Right cardiac atrium (tissue), 5 donors: ENCODE measurements around the gene RBPJ. TPM values are rescaled to one million over a fixed set of nuclear protein-coding genes. Genes with fewer than 3 reads are reported as not detected.
A peak's percentile ranks its signal among the peaks of the same experiment; 100 is the strongest.

Experiments
- ATAC-seq, 2 donors: fragments of 200-7000 bp; cut with Tn5 transposase; one replicate each; pipeline versions ENCODE4 v1.8.0 to v1.9.1; 2020; ENCODE audit warnings: moderate library complexity in 2 of 2, mild to moderate bottlenecking in 1 of 2
- DNase-seq, 3 donors: peaks; one replicate each; pipeline ENCODE4 v3.0.0-alpha.2; 2020
- H3K27ac ChIP-seq: one replicate; pipeline ENCODE4 v1.5.1; 2013; ENCODE audit warnings: mild to moderate bottlenecking, low read length, control low read depth, moderate library complexity
- H3K27me3 ChIP-seq: one replicate; pipeline ENCODE4 v1.6.1; 2013; ENCODE audit not compliant: control insufficient read depth, insufficient read depth
- H3K4me1 ChIP-seq: one replicate; pipeline ENCODE4 v1.6.1; 2013; ENCODE audit warnings: low read length; ENCODE audit not compliant: control insufficient read depth, insufficient read depth
- H3K4me3 ChIP-seq: one replicate; pipeline ENCODE4 v1.5.1; 2013; ENCODE audit warnings: low read length, control low read depth
- H3K9me3 ChIP-seq: one replicate; pipeline ENCODE4 v1.6.1; 2013; ENCODE audit warnings: low read length; ENCODE audit not compliant: control insufficient read depth
- WGBS: extraction: QIAGEN DNeasy Blood & Tissue Kit; methylation state at CpG from one replicate; pipeline ENCODE4 v1.1.7; 2013; 5-methylcytosine and 5-hydroxymethylcytosine counted together
- intact Hi-C, 4 donors: fragments of 100-400 bp; cut with DNase I; formaldehyde crosslinking; loops; one replicate each; pipeline versions ENCODE4 v1.11.0 to v1.14.0; 2022 to 2023
- polyA plus RNA-seq: library from polyadenylated mRNA; stranded (reverse); fragments of 200-250 nt; gene quantifications from one replicate; pipeline ENCODE4 v1.2.3, GENCODE V29; 2013
- total RNA-seq, 4 donors: library from RNA; stranded (reverse); fragmentation: NEBNext Ultra II Directional; extraction: Animal tissue kit (Norgen Biotek cat#: 25700); gene quantifications; one replicate each; pipeline ENCODE4 v1.2.1, GENCODE V29; 2021
- donor health status: healthy with polysubstance abuse.
- donor health status: DM: no; HTN: yes; CAD: no.
- donor health status: DM: no; HTN: no; CAD: no.
- donor health status: DM: no; HTN: yes; CAD: no; lungs with severe emphysema.
- donor health status: DM: yes; HTN: yes; CAD: no.

RBPJ gene
- total and polyA plus RNA-seq, 5 donors = 22.2 to 45.9 (median 43.0) TPM

DNA sequence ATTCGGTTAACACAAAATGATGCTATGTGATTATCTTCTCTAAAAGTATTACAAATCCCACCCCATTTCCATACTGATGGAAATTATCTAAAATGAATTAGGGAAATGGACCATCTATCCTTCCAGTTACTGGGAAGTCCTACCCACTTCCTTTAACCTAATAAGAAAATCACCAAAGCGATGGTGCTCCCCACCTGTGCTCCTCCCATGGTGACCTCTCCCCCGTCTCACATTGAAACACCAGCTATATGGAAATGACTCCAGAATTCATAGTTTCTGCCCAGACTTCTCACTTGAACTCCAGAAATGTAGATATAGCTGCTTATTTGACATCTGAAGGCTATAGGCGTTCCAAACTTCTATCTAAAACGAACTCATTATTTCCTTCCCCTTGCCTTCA lies 121.0 kb downstream of the RBPJ start:
- Histone ChIP-seq H3K27ac (no peak overlapping the region), H3K4me1 (no peaks in the 10 kb centered on the region), H3K27me3 (no peaks in the 10 kb centered on the region), H3K4me3 (no peak overlapping the region), H3K9me3 (no peaks in the 10 kb centered on the region)
- no peak for DNase-seq
- intact Hi-C loops = no loop called here
- WGBS = 94% methylated on average over 5 of the region's 5 CpGs
- no peak for ATAC-seq

DNA sequence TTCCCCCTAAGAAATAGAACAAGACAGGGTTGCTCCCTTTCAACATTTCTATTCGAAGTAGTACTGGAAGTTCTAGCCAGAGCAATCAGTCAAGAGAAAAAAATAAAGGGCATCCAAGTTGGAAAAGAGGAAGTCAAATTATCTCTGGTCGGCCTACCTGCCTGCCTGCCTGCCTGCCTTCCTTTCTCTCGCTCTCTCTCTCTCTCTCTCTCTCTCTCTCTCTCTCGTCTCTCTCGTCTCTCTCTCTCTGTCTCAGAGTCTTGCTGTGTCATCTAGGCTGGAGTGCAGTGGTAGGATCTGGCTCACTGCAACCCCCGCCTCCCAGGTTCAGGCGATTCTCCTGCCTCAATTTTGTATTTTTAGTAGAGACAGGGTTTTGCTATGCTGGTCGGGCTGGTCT lies 126.6 kb downstream of the RBPJ start:
- H3K27ac ChIP-seq = no peak overlapping the region
- WGBS = 84% methylated on average over 8 of the region's 8 CpGs
- H3K9me3 ChIP-seq = no peaks in the 10 kb centered on the region
- DNase-seq = no peak
- H3K27me3 ChIP-seq = no peaks in the 10 kb centered on the region
- no peak overlapping the region for H3K4me3 ChIP-seq
- intact Hi-C loops = no loop called here
- no peak for ATAC-seq
- no peaks in the 10 kb centered on the region for H3K4me1 ChIP-seq

DNA sequence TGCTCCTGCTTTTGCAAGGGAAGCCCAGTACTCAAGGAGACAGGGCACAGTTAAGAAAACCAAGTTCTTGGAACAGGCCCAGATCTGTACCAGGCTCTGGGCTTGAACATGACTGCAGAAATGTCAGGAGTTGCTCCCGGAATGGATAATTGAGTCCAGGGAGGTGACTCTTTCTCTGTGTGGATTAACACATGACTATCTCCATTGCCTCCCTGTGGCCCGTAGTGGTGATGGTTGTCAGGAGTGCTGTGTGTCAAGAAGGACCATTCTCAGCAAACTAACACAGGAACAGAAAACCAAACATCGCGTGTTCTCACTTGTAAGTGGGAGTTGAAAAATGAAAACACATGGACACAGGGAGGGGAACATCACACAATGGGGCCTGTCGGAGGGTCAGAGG lies 129.6 kb downstream of the RBPJ start:
- H3K27me3 ChIP-seq = no peaks in the 10 kb centered on the region

DNA sequence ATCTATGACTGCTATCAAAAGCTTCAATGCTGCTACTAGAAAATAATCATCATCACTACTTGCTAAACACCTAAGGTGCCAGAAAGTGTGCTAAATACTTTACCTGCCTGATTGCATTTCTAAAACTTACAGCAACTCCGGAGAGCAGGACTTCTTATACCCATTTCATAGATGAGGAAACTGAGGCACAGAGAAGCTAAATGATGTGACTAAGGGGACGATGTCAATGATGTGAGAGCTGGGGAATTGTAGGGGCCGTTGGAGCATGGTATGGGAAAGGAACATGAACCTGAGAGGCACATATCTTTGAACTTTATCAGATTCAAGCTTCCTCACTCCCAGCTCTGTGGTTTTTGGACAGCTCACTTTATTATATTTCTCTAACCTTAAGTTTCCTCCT lies 130.8 kb downstream of the RBPJ start:
- Histone ChIP-seq H3K27me3 (no peaks in the 10 kb centered on the region), H3K27ac (no peak overlapping the region), H3K4me3 (no peak overlapping the region), H3K4me1 (no peaks in the 10 kb centered on the region), H3K9me3 (no peaks in the 10 kb centered on the region)
- intact Hi-C loops = loop anchor here in 2 of 4 donors (10.0 kb wide), 1 partner anchor 563 kb away; no protein-coding TSS in a partner anchor
- ATAC-seq (no peak), DNase-seq (no peak)
- 72% methylated on average over 3 of the region's 3 CpGs for WGBS

More for the DNA sequence above, 129.6 kb downstream of the RBPJ start:
- intact Hi-C loops = loop anchor here in 2 of 4 donors (10.0 kb wide), 1 partner anchor 564 kb away; no protein-coding TSS in a partner anchor
- Histone ChIP-seq H3K27ac (no peak overlapping the region), H3K4me1 (no peaks in the 10 kb centered on the region), H3K9me3 (no peaks in the 10 kb centered on the region), H3K4me3 (no peak overlapping the region)
- no peak for ATAC-seq
- WGBS = 81% methylated on average over 5 of the region's 5 CpGs
- DNase-seq = no peak

DNA sequence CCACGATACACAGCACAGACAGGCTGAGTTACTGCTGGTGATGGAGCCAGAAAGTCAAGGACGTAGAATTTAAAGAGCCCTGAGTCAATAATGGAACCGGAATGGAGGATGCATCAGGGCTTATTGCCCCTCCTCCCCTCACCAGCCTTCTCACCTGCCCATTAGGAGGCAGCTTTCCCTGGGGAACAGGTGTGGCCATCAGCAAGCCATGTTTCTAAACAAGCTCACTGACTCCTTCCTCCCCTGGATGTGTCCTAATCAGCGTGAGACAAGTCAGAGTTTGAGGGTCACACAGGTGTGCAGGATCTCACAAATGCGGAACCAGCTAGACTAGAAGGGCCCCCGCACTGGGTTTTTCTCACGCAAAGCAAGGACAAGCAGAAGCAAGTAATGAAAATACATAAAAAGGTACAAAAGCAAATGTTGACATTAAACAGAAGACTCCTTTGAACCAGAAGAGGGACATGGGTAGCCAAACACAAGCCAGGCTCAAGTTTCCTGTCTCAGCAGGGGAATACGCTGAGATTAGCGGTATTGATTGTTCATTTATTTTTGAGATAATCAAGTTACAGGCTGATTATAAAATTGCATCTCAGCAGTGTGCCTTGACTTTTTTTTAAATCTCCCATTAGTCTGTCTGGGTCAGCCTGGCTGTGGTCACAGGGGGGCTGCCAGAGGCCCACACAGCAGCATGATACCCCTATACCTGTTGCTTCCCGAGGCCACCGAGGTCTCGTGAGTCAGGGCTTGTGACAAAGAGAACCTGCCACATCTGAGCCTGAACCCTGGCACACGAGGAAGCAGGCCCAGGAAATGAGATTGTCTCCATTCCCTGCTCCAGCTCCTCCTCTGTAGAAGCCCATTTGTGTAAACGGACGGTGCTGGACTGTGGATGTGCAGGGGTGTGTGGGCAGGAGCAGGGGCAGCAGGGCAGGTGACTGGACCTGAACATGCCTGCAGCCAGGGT lies 132.0 kb downstream of the RBPJ start:
- H3K4me1 ChIP-seq = no peaks in the 10 kb centered on the region
- no peak overlapping the region for H3K4me3 ChIP-seq
- no peak overlapping the region for H3K27ac ChIP-seq
- no peaks in the 10 kb centered on the region for H3K9me3 ChIP-seq
- DNase-seq (peak in 1 of 3 donors; percentile 39), ATAC-seq (no peak)
- no peaks in the 10 kb centered on the region for H3K27me3 ChIP-seq
- intact Hi-C loops = loop anchor here in 2 of 4 donors (10.0 kb wide), 1 partner anchor 562 kb away; no protein-coding TSS in a partner anchor
- WGBS = 74% methylated on average over 15 of the region's 15 CpGs

DNA sequence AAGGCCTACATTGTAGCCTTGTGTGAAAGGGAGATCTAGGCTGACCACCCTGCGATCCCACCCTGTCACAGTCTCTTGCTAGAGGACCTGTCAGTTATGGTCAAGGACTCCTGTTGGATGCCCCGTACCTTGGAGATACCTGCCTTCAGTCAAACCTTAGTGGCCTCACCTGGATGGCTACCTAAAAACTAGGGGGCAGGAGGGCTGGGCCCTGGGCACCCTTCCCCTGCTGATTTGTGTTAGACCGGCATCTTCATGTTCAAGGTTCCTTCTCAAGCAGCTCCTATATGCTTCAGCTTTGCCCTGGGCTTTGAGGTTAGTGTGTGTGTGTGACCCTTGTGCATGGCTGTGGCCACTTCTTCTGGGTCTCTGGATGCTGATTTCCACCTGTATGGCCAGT lies 134.1 kb downstream of the RBPJ start:
- no peak overlapping the region for H3K27ac ChIP-seq
- intact Hi-C loops = loop anchor here in 3 of 4 donors (5.0 to 10.0 kb wide), 2 partner anchors 267 to 560 kb away; no protein-coding TSS in a partner anchor
- no peak for ATAC-seq
- no peak for DNase-seq
- no peaks in the 10 kb centered on the region for H3K4me1 ChIP-seq
- 98% methylated on average over 3 of the region's 3 CpGs for WGBS
- no peaks in the 10 kb centered on the region for H3K27me3 ChIP-seq
- H3K9me3 ChIP-seq = no peaks in the 10 kb centered on the region
- no peak overlapping the region for H3K4me3 ChIP-seq

DNA sequence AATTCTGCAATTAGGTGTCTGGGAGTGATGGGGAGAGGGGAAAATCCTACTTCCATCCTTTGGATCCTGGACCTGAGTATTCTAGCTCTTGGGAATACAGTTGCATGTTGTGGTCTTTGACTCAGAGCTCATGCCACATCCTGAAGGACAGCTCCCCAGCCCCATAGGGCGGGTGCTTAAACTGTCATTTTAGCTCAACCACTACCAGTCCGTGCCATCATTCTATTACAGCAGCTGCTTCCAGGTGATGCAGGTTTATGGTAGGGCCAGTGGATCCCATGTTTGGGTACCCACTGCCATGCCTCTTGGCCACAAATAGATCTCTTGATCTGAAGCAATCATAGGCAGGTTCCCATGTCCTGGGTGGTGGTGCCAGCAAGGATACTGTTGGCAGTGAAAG lies 134.8 kb downstream of the RBPJ start:
- Histone ChIP-seq H3K27ac (no peak overlapping the region), H3K4me3 (no peak overlapping the region), H3K27me3 (no peaks in the 10 kb centered on the region), H3K9me3 (no peaks in the 10 kb centered on the region), H3K4me1 (no peaks in the 10 kb centered on the region)
- WGBS = 90% methylated on average over 2 of the region's 2 CpGs
- intact Hi-C loops = loop anchor here in 3 of 4 donors (5.0 to 10.0 kb wide), 2 partner anchors 267 to 559 kb away; no protein-coding TSS in a partner anchor
- ATAC-seq (no peak), DNase-seq (no peak)

DNA sequence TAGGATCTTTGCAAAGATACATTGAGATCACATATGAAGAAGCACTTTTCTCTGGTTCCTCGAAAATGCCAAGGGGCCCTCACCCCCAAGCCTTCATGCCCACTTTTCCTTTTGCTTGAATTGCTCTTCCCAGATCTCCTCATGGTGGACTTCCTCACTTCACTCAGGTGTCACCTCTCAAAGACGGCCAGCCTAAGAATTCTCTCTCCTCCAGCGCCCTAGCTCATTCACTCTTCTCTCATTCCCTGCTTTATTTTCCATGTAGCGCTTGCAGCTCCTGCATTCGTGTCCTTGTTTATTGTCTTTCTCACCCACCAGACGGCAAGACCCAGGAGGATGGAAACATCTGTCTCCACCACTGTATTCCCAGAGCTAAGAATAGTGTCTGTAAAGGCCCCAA lies 136.6 kb downstream of the RBPJ start:
- 88% methylated on average over 6 of the region's 6 CpGs for WGBS
- ATAC-seq = no peak
- no peaks in the 10 kb centered on the region for H3K9me3 ChIP-seq
- DNase-seq = no peak
- no peaks in the 10 kb centered on the region for H3K27me3 ChIP-seq
- H3K4me3 ChIP-seq = no peak overlapping the region
- intact Hi-C loops = loop anchor here in 3 of 4 donors (5.0 to 10.0 kb wide), 2 partner anchors 265 to 557 kb away; no protein-coding TSS in a partner anchor
- H3K4me1 ChIP-seq = no peaks in the 10 kb centered on the region
- no peak overlapping the region for H3K27ac ChIP-seq

DNA sequence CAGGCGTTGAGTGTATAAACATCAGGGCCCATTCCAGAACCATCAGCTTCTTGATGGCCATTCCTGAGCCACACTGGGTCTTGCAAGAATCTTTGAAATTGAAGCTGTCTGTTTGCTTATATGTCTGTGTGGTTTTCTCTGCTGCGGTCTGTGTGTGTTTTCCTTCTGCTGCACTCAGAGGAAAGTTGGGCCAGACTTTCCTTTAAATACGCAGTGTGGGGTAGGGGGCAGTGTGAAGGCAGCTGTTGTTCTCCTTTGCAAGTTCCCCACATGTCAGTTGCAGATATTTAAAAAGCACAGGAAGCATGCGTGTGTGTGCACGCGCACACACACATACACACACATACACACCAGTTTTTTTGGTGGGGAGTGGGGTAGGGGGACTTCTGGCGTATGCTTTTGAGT lies 137.3 kb downstream of the RBPJ start:
- intact Hi-C loops = loop anchor here in 3 of 4 donors (5.0 to 10.0 kb wide), 2 partner anchors 264 to 557 kb away; no protein-coding TSS in a partner anchor
- Histone ChIP-seq H3K27ac (no peak overlapping the region), H3K27me3 (no peaks in the 10 kb centered on the region), H3K9me3 (no peaks in the 10 kb centered on the region), H3K4me3 (no peak overlapping the region), H3K4me1 (no peaks in the 10 kb centered on the region)
- ATAC-seq = no peak
- no peak for DNase-seq
- 58% methylated on average over 7 of the region's 7 CpGs for WGBS

DNA sequence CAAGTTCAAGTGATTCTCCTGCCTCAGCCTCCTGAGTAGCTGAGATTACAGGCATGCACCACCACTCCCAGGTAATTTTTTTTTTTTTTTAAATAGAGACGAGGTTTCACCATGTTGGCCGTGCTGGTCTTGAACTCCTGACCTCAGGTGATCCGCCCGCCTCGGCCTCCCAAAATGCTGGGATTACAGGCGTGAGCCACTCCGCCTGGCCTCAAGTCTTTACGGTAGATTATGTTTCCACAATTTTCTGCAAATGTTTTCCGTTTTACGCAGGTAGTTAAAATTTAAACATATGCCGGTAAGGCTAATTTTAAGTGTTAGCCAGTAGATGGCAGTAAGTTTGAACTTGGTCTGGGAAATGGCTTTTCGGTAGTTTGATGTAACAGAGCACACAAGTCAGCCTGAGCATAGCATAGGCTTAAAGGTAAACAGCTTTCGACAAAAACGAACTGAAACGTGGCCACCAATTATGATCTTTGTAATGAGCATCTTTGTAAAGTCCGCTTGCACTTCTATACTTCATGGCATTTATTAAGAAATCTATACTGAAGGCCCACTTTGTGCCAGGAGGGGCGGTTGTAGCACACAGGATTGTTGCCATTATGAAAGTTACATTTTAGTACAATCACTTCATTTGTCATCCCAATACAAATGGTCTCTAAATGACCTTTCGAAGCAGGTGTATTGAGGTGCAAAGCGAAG lies 138.4 kb downstream of the RBPJ start:
- no peak overlapping the region for H3K4me3 ChIP-seq

More for the DNA sequence above, 138.4 kb downstream of the RBPJ start:
- Histone ChIP-seq H3K27ac (no peak overlapping the region), H3K9me3 (peaks cover 2% of the 10 kb centered on the region), H3K27me3 (no peaks in the 10 kb centered on the region), H3K4me1 (no peaks in the 10 kb centered on the region)
- 38% methylated on average over 19 of the region's 19 CpGs for WGBS
- DNase-seq = no peak
- intact Hi-C loops = loop anchor here in 3 of 4 donors (5.0 to 10.0 kb wide), 2 partner anchors 263 to 556 kb away; no protein-coding TSS in a partner anchor
- ATAC-seq = peak; percentile 59 to 61
